Right cardiac atrium (tissue), 5 donors: ENCODE measurements around the gene PLEKHM3. TPM values are rescaled to one million over a fixed set of nuclear protein-coding genes. Genes with fewer than 3 reads are reported as not detected.
A peak's percentile ranks its signal among the peaks of the same experiment; 100 is the strongest.
"Not testable (repeated sequence)": the region's sequence is repeated elsewhere in the genome, so short reads cannot be mapped to it uniquely, and the experiment has no call there.

ENCODE experiments used
- ATAC-seq, 2 donors: fragments of 200-7000 bp; cut with Tn5 transposase; one replicate each; pipeline versions ENCODE4 v1.8.0 to v1.9.1; 2020; ENCODE audit warnings: moderate library complexity in 2 of 2, mild to moderate bottlenecking in 1 of 2
- DNase-seq, 3 donors: peaks; one replicate each; pipeline ENCODE4 v3.0.0-alpha.2; 2020
- H3K27ac ChIP-seq: one replicate; pipeline ENCODE4 v1.5.1; 2013; ENCODE audit warnings: mild to moderate bottlenecking, low read length, control low read depth, moderate library complexity
- H3K27me3 ChIP-seq: one replicate; pipeline ENCODE4 v1.6.1; 2013; ENCODE audit not compliant: control insufficient read depth, insufficient read depth
- H3K4me1 ChIP-seq: one replicate; pipeline ENCODE4 v1.6.1; 2013; ENCODE audit warnings: low read length; ENCODE audit not compliant: control insufficient read depth, insufficient read depth
- H3K4me3 ChIP-seq: one replicate; pipeline ENCODE4 v1.5.1; 2013; ENCODE audit warnings: low read length, control low read depth
- H3K9me3 ChIP-seq: one replicate; pipeline ENCODE4 v1.6.1; 2013; ENCODE audit warnings: low read length; ENCODE audit not compliant: control insufficient read depth
- WGBS: extraction: QIAGEN DNeasy Blood & Tissue Kit; methylation state at CpG from one replicate; pipeline ENCODE4 v1.1.7; 2013; 5-methylcytosine and 5-hydroxymethylcytosine counted together
- intact Hi-C, 4 donors: fragments of 100-400 bp; cut with DNase I; formaldehyde crosslinking; loops; one replicate each; pipeline versions ENCODE4 v1.11.0 to v1.14.0; 2022 to 2023
- polyA plus RNA-seq: library from polyadenylated mRNA; stranded (reverse); fragments of 200-250 nt; gene quantifications from one replicate; pipeline ENCODE4 v1.2.3, GENCODE V29; 2013
- total RNA-seq, 4 donors: library from RNA; stranded (reverse); fragmentation: NEBNext Ultra II Directional; extraction: Animal tissue kit (Norgen Biotek cat#: 25700); gene quantifications; one replicate each; pipeline ENCODE4 v1.2.1, GENCODE V29; 2021
- donor health status: healthy with polysubstance abuse.
- donor health status: DM: no; HTN: yes; CAD: no.
- donor health status: DM: no; HTN: no; CAD: no.
- donor health status: DM: no; HTN: yes; CAD: no; lungs with severe emphysema.
- donor health status: DM: yes; HTN: yes; CAD: no.

Gene PLEKHM3
- total and polyA plus RNA-seq, 5 donors, result 6.8 to 14.7 (median 12.9) TPM

GRCh38 chr2:207949245-207949644, 76.1 kb downstream of the PLEKHM3 start:
- ATAC-seq, intact Hi-C loops, H3K27me3 ChIP-seq, H3K27ac ChIP-seq, H3K4me1 ChIP-seq, H3K9me3 ChIP-seq, H3K4me3 ChIP-seq, DNase-seq: not testable (repeated sequence)
- WGBS, result 98% methylated on average over 1 of the region's 1 CpG

- intact Hi-C loops, result no loop called here
- H3K4me1 ChIP-seq, result no peaks in the 10 kb centered on the region
- H3K27me3 ChIP-seq, result no peaks in the 10 kb centered on the region
- WGBS, result 60% methylated on average over 4 of the region's 4 CpGs
- H3K27ac ChIP-seq, result no peak overlapping the region
- no peaks in the 10 kb centered on the region for H3K9me3 ChIP-seq
- no peak for ATAC-seq
- no peak for DNase-seq
- H3K4me3 ChIP-seq, result no peak overlapping the region
These were observed 80.2 kb downstream of the PLEKHM3 start for GRCh38 chr2:207944979-207945600.

GRCh38 chr2:207944334-207944733, 81.0 kb downstream of the PLEKHM3 start:
- intact Hi-C loops, result no loop called here
- no peak overlapping the region for H3K4me3 ChIP-seq
- WGBS, result 84% methylated on average over 6 of the region's 6 CpGs
- no peaks in the 10 kb centered on the region for H3K27me3 ChIP-seq
- H3K4me1 ChIP-seq, result peaks cover 3% of the 10 kb centered on the region
- no peaks in the 10 kb centered on the region for H3K9me3 ChIP-seq
- no peak for ATAC-seq
- H3K27ac ChIP-seq, result no peak overlapping the region
- DNase-seq, result no peak

GRCh38 chr2:207939342-207940108, 85.8 kb downstream of the PLEKHM3 start:
- Histone ChIP-seq H3K27me3 (no peaks in the 10 kb centered on the region), H3K27ac (no peak overlapping the region), H3K4me1 (peaks cover 3% of the 10 kb centered on the region), H3K4me3 (no peak overlapping the region), H3K9me3 (no peaks in the 10 kb centered on the region)
- intact Hi-C loops, result no loop called here
- DNase-seq (no peak), ATAC-seq (peak; percentile 11 to 56)
- 81% methylated on average over 8 of the region's 8 CpGs for WGBS

GRCh38 chr2:207938886-207939285, 86.4 kb downstream of the PLEKHM3 start:
- H3K27ac ChIP-seq, result no peak overlapping the region
- ATAC-seq, result peak; percentile 55 to 61
- intact Hi-C loops, result no loop called here

GRCh38 chr2:207938415-207938814, 86.9 kb downstream of the PLEKHM3 start:
- H3K27ac ChIP-seq, result no peak overlapping the region
- DNase-seq, result no peak
- WGBS, result 85% methylated on average over 4 of the region's 4 CpGs
- intact Hi-C loops, result no loop called here
- H3K4me1 ChIP-seq, result peaks cover 3% of the 10 kb centered on the region
- ATAC-seq, result no peak
- H3K4me3 ChIP-seq, result no peak overlapping the region
- H3K9me3 ChIP-seq, result no peaks in the 10 kb centered on the region
- no peaks in the 10 kb centered on the region for H3K27me3 ChIP-seq

More at GRCh38 chr2:207938886-207939285, 86.4 kb downstream of the PLEKHM3 start:
- no peak for DNase-seq
- no peaks in the 10 kb centered on the region for H3K9me3 ChIP-seq
- peaks cover 3% of the 10 kb centered on the region for H3K4me1 ChIP-seq
- 77% methylated on average over 4 of the region's 4 CpGs for WGBS
- no peak overlapping the region for H3K4me3 ChIP-seq
- no peaks in the 10 kb centered on the region for H3K27me3 ChIP-seq

GRCh38 chr2:207937823-207938222, 87.5 kb downstream of the PLEKHM3 start:
- Histone ChIP-seq H3K9me3 (no peaks in the 10 kb centered on the region), H3K27ac (no peak overlapping the region), H3K4me3 (no peak overlapping the region), H3K27me3 (no peaks in the 10 kb centered on the region), H3K4me1 (peaks cover 3% of the 10 kb centered on the region)
- DNase-seq (no peak), ATAC-seq (no peak)
- WGBS, result 67% methylated on average over 2 of the region's 2 CpGs
- intact Hi-C loops, result no loop called here

GRCh38 chr2:207937253-207937652, 88.1 kb downstream of the PLEKHM3 start:
- Histone ChIP-seq H3K4me3 (no peak overlapping the region), H3K4me1 (peaks cover 5% of the 10 kb centered on the region), H3K9me3 (no peaks in the 10 kb centered on the region), H3K27ac (no peak overlapping the region), H3K27me3 (no peaks in the 10 kb centered on the region)
- ATAC-seq (no peak), DNase-seq (no peak)
- whole genome bisulfite sequencing, result 96% methylated on average over 4 of the region's 4 CpGs
- intact Hi-C loops, result no loop called here

- Histone ChIP-seq H3K27me3 (no peaks in the 10 kb centered on the region), H3K4me1 (peaks cover 5% of the 10 kb centered on the region), H3K27ac (no peak overlapping the region), H3K4me3 (no peak overlapping the region), H3K9me3 (no peaks in the 10 kb centered on the region)
- ATAC-seq (no peak), DNase-seq (no peak)
- intact Hi-C loops, result no loop called here
- WGBS, result 56% methylated on average over 1 of the region's 1 CpG
These were observed 88.9 kb downstream of the PLEKHM3 start for GRCh38 chr2:207936380-207936779.

- no peaks in the 10 kb centered on the region for H3K27me3 ChIP-seq
- no peak overlapping the region for H3K4me3 ChIP-seq
- intact Hi-C loops, result no loop called here
- peaks cover 5% of the 10 kb centered on the region for H3K4me1 ChIP-seq
- WGBS, result 94% methylated on average over 4 of the region's 4 CpGs
- DNase-seq, result no peak
- H3K9me3 ChIP-seq, result no peaks in the 10 kb centered on the region
- no peak overlapping the region for H3K27ac ChIP-seq
- no peak for ATAC-seq
These were observed 89.3 kb downstream of the PLEKHM3 start for GRCh38 chr2:207935991-207936370.

- Histone ChIP-seq H3K9me3 (no peaks in the 10 kb centered on the region), H3K4me3 (no peak overlapping the region), H3K4me1 (peaks cover 5% of the 10 kb centered on the region), H3K27me3 (no peaks in the 10 kb centered on the region), H3K27ac (peak overlapping the region; percentile 67)
- intact Hi-C loops, result no loop called here
- ATAC-seq (no peak), DNase-seq (no peak)
- WGBS, result 70% methylated on average over 7 of the region's 7 CpGs
These were observed 90.0 kb downstream of the PLEKHM3 start for GRCh38 chr2:207935121-207935990.
